ENCODE data around the gene C10orf90.
A peak's percentile ranks its signal among the peaks of the same experiment; 100 is the strongest.

The C10orf90 gene

DNA sequence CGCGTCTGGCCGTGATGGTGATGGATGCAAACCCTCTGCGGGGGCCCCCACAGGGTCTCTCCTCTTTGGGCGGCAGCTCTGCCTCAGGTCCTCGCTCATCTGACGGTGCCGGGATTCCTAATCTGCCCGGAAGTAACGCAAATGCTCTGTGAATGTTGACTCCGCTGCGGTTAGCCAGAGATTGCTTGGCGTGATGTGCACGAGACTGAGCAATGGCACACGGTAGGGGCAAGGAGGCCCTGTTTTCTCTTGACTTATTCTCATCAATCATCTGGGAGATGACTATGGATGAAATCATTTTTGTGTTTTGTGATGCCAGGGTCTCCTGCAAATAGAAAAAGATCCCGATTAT is 165.8 kb downstream of the C10orf90 start:
- H4K8ac ChIP-seq (ENCODE audit: low read depth, low read length), result no peak overlapping the region
- no peak overlapping the region for H3K14ac ChIP-seq (ENCODE audit: low read length)
- no peak overlapping the region for H3K4me3 ChIP-seq (ENCODE audit: low read length in 2 of 2)
- H2BK15ac ChIP-seq (ENCODE audit: low read length), result no peak overlapping the region
- no peak overlapping the region for H3K18ac ChIP-seq (ENCODE audit: low read length)
- no peak overlapping the region for H2BK120ac ChIP-seq (ENCODE audit: low read depth, low read length)
- H3K36me3 ChIP-seq (replicated peaks in 1 of 2; ENCODE audit: control insufficient read depth in 2 of 2, insufficient read depth in 2 of 2, low read length in 2 of 2), result no peaks in the 10 kb centered on the region
- H3K79me1 ChIP-seq (ENCODE audit: low read depth, low read length), result no peaks in the 10 kb centered on the region
- no peaks in the 10 kb centered on the region for H3K27me3 ChIP-seq (ENCODE audit: control insufficient read depth in 3 of 3, insufficient read depth in 3 of 3, low read depth in 1 of 3, low read length in 3 of 3)
- no peak for DNase-seq (ENCODE audit: low spot score)
- no peak overlapping the region for H3K4ac ChIP-seq (ENCODE audit: low read length)
- no peak overlapping the region for H2BK5ac ChIP-seq (ENCODE audit: low read length)
- no peak overlapping the region for H3K23ac ChIP-seq (ENCODE audit: low read depth, low read length, poor library complexity)
- no peaks in the 10 kb centered on the region for H3K9me3 ChIP-seq (replicated peaks in 1 of 2; ENCODE audit: control insufficient read depth in 2 of 2, insufficient read depth in 1 of 2, low read depth in 1 of 2, low read length in 2 of 2)
- no peak overlapping the region for H3K27ac ChIP-seq (replicated peaks; ENCODE audit: low read length)
- no peak overlapping the region for H2BK12ac ChIP-seq (ENCODE audit: low read length)
- peak overlapping the region; percentile 18 for H3K9ac ChIP-seq (ENCODE audit: low read depth, low read length, poor library complexity)
- WGBS, 2 donors (ENCODE audit: extremely low coverage in 2 of 2, insufficient read length in 2 of 2, insufficient replicate concordance in 1 of 2), result no CpG with 5 or more reads among the region's 16 CpGs
- H2AK5ac ChIP-seq (ENCODE audit: low read depth, low read length), result no peak overlapping the region
- no peak overlapping the region for H2AFZ ChIP-seq (ENCODE audit: low read length)
- no peak overlapping the region for H3K4me2 ChIP-seq (ENCODE audit: insufficient read depth, low read length, poor library complexity, severe bottlenecking)
- H4K91ac ChIP-seq (ENCODE audit: low read depth, low read length, poor library complexity), result no peak overlapping the region
- H3K4me1 ChIP-seq (ENCODE audit: control insufficient read depth in 2 of 2, insufficient read depth in 1 of 2, low read depth in 1 of 2, low read length in 2 of 2), result peaks cover 0 to under 1% of the 10 kb centered on the region in 2 donors

DNA sequence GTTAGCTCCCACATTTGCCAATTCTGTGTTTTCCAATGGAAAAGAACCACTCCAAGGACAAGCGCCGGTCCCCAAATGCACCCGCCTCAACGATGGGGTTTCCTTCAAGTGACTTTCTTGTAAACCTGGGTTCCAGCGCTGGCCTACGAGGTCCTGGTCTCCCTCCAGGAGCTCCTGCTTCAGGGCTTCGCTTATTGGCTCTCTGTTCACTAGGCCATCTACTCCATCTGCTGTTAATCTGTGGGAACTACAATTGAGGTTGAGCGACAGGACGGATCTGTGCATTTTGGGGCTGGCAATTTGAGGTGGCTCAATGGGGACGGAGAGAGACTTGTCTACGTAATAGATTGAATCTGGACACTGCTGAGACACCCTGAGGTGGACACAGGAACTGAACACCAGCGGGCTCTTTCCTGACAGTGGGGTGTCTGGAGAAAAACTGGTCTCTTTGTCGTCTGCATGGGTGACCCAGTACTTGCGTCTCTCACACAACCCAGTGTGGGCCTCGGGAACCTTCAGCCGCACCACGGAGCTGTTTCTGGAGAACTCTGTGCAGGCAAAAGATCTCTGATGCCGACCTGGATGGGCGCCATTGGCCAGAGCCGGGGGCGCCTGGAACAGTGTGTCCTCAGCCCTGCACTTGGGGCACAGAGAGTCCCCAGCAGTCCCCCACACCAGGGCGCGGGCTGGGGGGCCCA is 166.3 kb downstream of the C10orf90 start:
- H2BK12ac ChIP-seq (ENCODE audit: low read length), result no peak overlapping the region
- H3K18ac ChIP-seq (ENCODE audit: low read length), result no peak overlapping the region
- H3K36me3 ChIP-seq (replicated peaks in 1 of 2; ENCODE audit: control insufficient read depth in 2 of 2, insufficient read depth in 2 of 2, low read length in 2 of 2), result no peaks in the 10 kb centered on the region
- peak; percentile 48 for DNase-seq (ENCODE audit: low spot score)
- no peak overlapping the region for H3K9ac ChIP-seq (ENCODE audit: low read depth, low read length, poor library complexity)
- no peak overlapping the region for H3K14ac ChIP-seq (ENCODE audit: low read length)
- no peaks in the 10 kb centered on the region for H3K79me1 ChIP-seq (ENCODE audit: low read depth, low read length)
- H2AFZ ChIP-seq (ENCODE audit: low read length), result peak overlapping the region; percentile 63
- H3K23ac ChIP-seq (ENCODE audit: low read depth, low read length, poor library complexity), result no peak overlapping the region
- no peak overlapping the region for H4K91ac ChIP-seq (ENCODE audit: low read depth, low read length, poor library complexity)
- no peaks in the 10 kb centered on the region for H3K9me3 ChIP-seq (replicated peaks in 1 of 2; ENCODE audit: control insufficient read depth in 2 of 2, insufficient read depth in 1 of 2, low read depth in 1 of 2, low read length in 2 of 2)
- WGBS, 2 donors (ENCODE audit: extremely low coverage in 2 of 2, insufficient read length in 2 of 2, insufficient replicate concordance in 1 of 2), result no CpG with 5 or more reads among the region's 23 CpGs
- no peak overlapping the region for H3K4ac ChIP-seq (ENCODE audit: low read length)
- no peaks in the 10 kb centered on the region for H3K4me1 ChIP-seq (ENCODE audit: control insufficient read depth in 2 of 2, insufficient read depth in 1 of 2, low read depth in 1 of 2, low read length in 2 of 2)
- no peak overlapping the region for H3K27ac ChIP-seq (replicated peaks; ENCODE audit: low read length)
- no peak overlapping the region for H2BK15ac ChIP-seq (ENCODE audit: low read length)
- H2BK120ac ChIP-seq (ENCODE audit: low read depth, low read length), result no peak overlapping the region
- H2BK5ac ChIP-seq (ENCODE audit: low read length), result no peak overlapping the region
- H3K4me3 ChIP-seq (ENCODE audit: low read length in 2 of 2), result no peak overlapping the region
- no peak overlapping the region for H4K8ac ChIP-seq (ENCODE audit: low read depth, low read length)
- no peaks in the 10 kb centered on the region for H3K27me3 ChIP-seq (ENCODE audit: control insufficient read depth in 3 of 3, insufficient read depth in 3 of 3, low read depth in 1 of 3, low read length in 3 of 3)
- H2AK5ac ChIP-seq (ENCODE audit: low read depth, low read length), result no peak overlapping the region
- no peak overlapping the region for H3K4me2 ChIP-seq (ENCODE audit: insufficient read depth, low read length, poor library complexity, severe bottlenecking)

DNA sequence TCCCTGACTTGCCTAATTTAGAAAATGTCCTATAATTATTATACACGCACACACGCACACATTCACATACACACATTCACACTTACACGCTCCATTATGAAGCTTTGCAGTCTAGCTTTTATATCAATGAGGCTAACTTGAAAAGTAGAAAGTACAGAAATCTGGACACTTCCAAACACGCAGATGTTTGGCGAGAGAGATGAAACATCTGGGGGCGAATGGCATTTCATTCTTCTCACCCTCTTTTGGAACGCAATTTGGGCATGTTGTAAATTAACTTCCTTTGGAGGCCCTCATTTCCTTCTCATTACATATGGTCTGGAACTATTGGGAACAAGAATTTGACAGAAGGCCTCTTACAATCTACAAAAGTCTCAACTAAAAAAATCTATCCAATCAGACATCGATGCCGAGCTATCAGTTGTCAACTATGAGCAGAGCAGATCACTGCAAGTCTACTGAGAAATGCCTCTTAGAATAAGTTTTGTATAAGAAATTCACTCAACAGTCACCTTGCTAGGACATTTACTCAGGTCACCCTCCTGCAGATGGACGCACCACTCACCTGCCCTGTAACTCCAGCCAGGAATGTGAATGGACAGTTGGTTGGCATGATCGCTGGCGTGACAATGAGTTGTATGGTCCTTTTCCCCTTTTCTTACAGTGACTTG is 167.0 kb downstream of the C10orf90 start:
- no peak overlapping the region for H3K18ac ChIP-seq (ENCODE audit: low read length)
- H3K4ac ChIP-seq (ENCODE audit: low read length), result no peak overlapping the region
- H3K14ac ChIP-seq (ENCODE audit: low read length), result no peak overlapping the region
- no peak overlapping the region for H3K4me3 ChIP-seq (ENCODE audit: low read length in 2 of 2)
- H2BK5ac ChIP-seq (ENCODE audit: low read length), result no peak overlapping the region
- no peak overlapping the region for H4K8ac ChIP-seq (ENCODE audit: low read depth, low read length)
- no peak overlapping the region for H2BK12ac ChIP-seq (ENCODE audit: low read length)
- no peak overlapping the region for H3K23ac ChIP-seq (ENCODE audit: low read depth, low read length, poor library complexity)
- H4K91ac ChIP-seq (ENCODE audit: low read depth, low read length, poor library complexity), result no peak overlapping the region
- no peak overlapping the region for H2BK15ac ChIP-seq (ENCODE audit: low read length)
- no peaks in the 10 kb centered on the region for H3K79me1 ChIP-seq (ENCODE audit: low read depth, low read length)
- no peak for DNase-seq (ENCODE audit: low spot score)
- no peak overlapping the region for H2BK120ac ChIP-seq (ENCODE audit: low read depth, low read length)
- H3K4me1 ChIP-seq (ENCODE audit: control insufficient read depth in 2 of 2, insufficient read depth in 1 of 2, low read depth in 1 of 2, low read length in 2 of 2), result no peaks in the 10 kb centered on the region
- no peak overlapping the region for H3K4me2 ChIP-seq (ENCODE audit: insufficient read depth, low read length, poor library complexity, severe bottlenecking)
- H3K36me3 ChIP-seq (replicated peaks in 1 of 2; ENCODE audit: control insufficient read depth in 2 of 2, insufficient read depth in 2 of 2, low read length in 2 of 2), result no peaks in the 10 kb centered on the region
- no peak overlapping the region for H2AFZ ChIP-seq (ENCODE audit: low read length)
- no peaks in the 10 kb centered on the region for H3K27me3 ChIP-seq (ENCODE audit: control insufficient read depth in 3 of 3, insufficient read depth in 3 of 3, low read depth in 1 of 3, low read length in 3 of 3)
- no peaks in the 10 kb centered on the region for H3K9me3 ChIP-seq (replicated peaks in 1 of 2; ENCODE audit: control insufficient read depth in 2 of 2, insufficient read depth in 1 of 2, low read depth in 1 of 2, low read length in 2 of 2)
- 92 to 100% methylated on average over 3 of the region's 12 CpGs for WGBS, 2 donors (ENCODE audit: extremely low coverage in 2 of 2, insufficient read length in 2 of 2, insufficient replicate concordance in 1 of 2)
- no peak overlapping the region for H3K27ac ChIP-seq (replicated peaks; ENCODE audit: low read length)
- H3K9ac ChIP-seq (ENCODE audit: low read depth, low read length, poor library complexity), result no peak overlapping the region
- H2AK5ac ChIP-seq (ENCODE audit: low read depth, low read length), result no peak overlapping the region

DNA sequence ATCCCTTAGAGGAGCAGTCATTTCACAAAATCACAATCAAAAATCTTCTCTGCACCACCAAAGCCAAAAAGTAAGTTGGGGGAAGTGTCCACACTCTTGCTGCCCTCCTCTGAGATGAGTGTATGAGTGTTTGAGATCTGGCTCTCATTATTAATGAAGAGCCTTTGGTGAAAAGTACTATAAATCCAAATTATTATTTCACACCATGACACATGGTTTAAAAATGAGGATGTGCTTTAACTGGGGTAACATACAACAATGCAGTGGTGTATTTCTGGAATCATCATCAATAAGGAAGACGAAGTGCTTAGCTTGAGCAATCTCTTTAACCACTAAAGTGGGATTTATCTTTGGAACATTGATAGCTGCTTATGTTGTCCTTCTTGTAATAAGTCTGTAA is 168.1 kb downstream of the C10orf90 start:
- Histone ChIP-seq H2BK120ac (ENCODE audit: low read depth, low read length) (no peak overlapping the region), H3K27me3 (ENCODE audit: control insufficient read depth in 3 of 3, insufficient read depth in 3 of 3, low read depth in 1 of 3, low read length in 3 of 3) (no peaks in the 10 kb centered on the region), H3K18ac (ENCODE audit: low read length) (no peak overlapping the region), H3K9ac (ENCODE audit: low read depth, low read length, poor library complexity) (no peak overlapping the region), H3K4me2 (ENCODE audit: insufficient read depth, low read length, poor library complexity, severe bottlenecking) (no peak overlapping the region), H2AK5ac (ENCODE audit: low read depth, low read length) (no peak overlapping the region), H3K23ac (ENCODE audit: low read depth, low read length, poor library complexity) (no peak overlapping the region), H3K4me3 (ENCODE audit: low read length in 2 of 2) (no peak overlapping the region), H3K36me3 (replicated peaks in 1 of 2; ENCODE audit: control insufficient read depth in 2 of 2, insufficient read depth in 2 of 2, low read length in 2 of 2) (no peaks in the 10 kb centered on the region), H4K91ac (ENCODE audit: low read depth, low read length, poor library complexity) (no peak overlapping the region), H2BK12ac (ENCODE audit: low read length) (no peak overlapping the region), H3K4ac (ENCODE audit: low read length) (no peak overlapping the region), H3K27ac (replicated peaks; ENCODE audit: low read length) (no peak overlapping the region), H2BK5ac (ENCODE audit: low read length) (no peak overlapping the region), H4K8ac (ENCODE audit: low read depth, low read length) (no peak overlapping the region), H3K4me1 (ENCODE audit: control insufficient read depth in 2 of 2, insufficient read depth in 1 of 2, low read depth in 1 of 2, low read length in 2 of 2) (no peaks in the 10 kb centered on the region), H3K14ac (ENCODE audit: low read length) (no peak overlapping the region), H3K9me3 (replicated peaks in 1 of 2; ENCODE audit: control insufficient read depth in 2 of 2, insufficient read depth in 1 of 2, low read depth in 1 of 2, low read length in 2 of 2) (no peaks in the 10 kb centered on the region), H2BK15ac (ENCODE audit: low read length) (no peak overlapping the region), H3K79me1 (ENCODE audit: low read depth, low read length) (no peaks in the 10 kb centered on the region), H2AFZ (ENCODE audit: low read length) (no peak overlapping the region)
- no CpG with 5 or more reads among the region's 1 CpG for WGBS, 2 donors (ENCODE audit: extremely low coverage in 2 of 2, insufficient read length in 2 of 2, insufficient replicate concordance in 1 of 2)
- DNase-seq (ENCODE audit: low spot score), result no peak
